HL-60 (cell line): Measurements from ENCODE around the gene GARRE1.

Experiments
- DNase-seq, 2 experiments: peaks; one replicate each; pipeline ENCODE4 v3.0.0-alpha.2; 2010 to 2020; ENCODE audit warnings: low read depth in 1 of 2, low spot score in 1 of 2
- H3K27ac ChIP-seq: fragments of 250-450 bp; sonication (Bioruptor Pico); replicated peaks from 2 replicates; pipeline ENCODE4 v1.5.1; 2020; ENCODE audit warnings: mild to moderate bottlenecking, moderate library complexity
- H3K27me3 ChIP-seq: fragments of 250-450 bp; sonication (Bioruptor Pico); 2 replicates; pipeline ENCODE4 v1.5.1; 2021; ENCODE audit warnings: mild to moderate bottlenecking, moderate library complexity; ENCODE audit not compliant: insufficient read depth, poor library complexity, severe bottlenecking
- H3K4me3 ChIP-seq: replicated peaks from 2 replicates; pipeline ENCODE4 v1.5.1; 2011; ENCODE audit warnings: mild to moderate bottlenecking, control low read depth, low read length; ENCODE audit not compliant: insufficient read depth
- CTCF ChIP-seq: IDR thresholded peaks from one replicate; pipeline ENCODE4 v1.5.1; 2011; ENCODE audit warnings: low read length, control low read depth, inconsistent platforms; ENCODE audit not compliant: insufficient read depth
- GABPA ChIP-seq: IDR thresholded peaks from 2 replicates; pipeline ENCODE4 v1.6.1; 2012; ENCODE audit warnings: low read depth
- POLR2AphosphoS5 ChIP-seq: IDR thresholded peaks from 2 replicates; pipeline ENCODE4 v1.6.1; 2012; ENCODE audit warnings: low read depth
- REST ChIP-seq: IDR thresholded peaks from 2 replicates; pipeline ENCODE4 v1.6.1; 2012; ENCODE audit warnings: low read depth; ENCODE audit not compliant: insufficient replicate concordance
- SPI1 ChIP-seq: IDR thresholded peaks from 2 replicates; pipeline ENCODE4 v1.6.1; 2012; ENCODE audit warnings: low read depth, mild to moderate bottlenecking, borderline replicate concordance

Gene GARRE1

GRCh38 chr19:34254698-34255432 is 511 bp downstream of the GARRE1 start:
- Histone ChIP-seq H3K4me3 (peak overlapping the region; percentile 82), H3K27me3 (no peaks in the 10 kb centered on the region), H3K27ac (no peak overlapping the region)
- DNase-seq, result peak; percentile 21 to 22
- TF ChIP-seq SPI1, result no peak
- no peak for TF ChIP-seq REST
- no peak for TF ChIP-seq CTCF
- no peak for TF ChIP-seq GABPA
- TF ChIP-seq POLR2AphosphoS5, result no peak

DNA sequence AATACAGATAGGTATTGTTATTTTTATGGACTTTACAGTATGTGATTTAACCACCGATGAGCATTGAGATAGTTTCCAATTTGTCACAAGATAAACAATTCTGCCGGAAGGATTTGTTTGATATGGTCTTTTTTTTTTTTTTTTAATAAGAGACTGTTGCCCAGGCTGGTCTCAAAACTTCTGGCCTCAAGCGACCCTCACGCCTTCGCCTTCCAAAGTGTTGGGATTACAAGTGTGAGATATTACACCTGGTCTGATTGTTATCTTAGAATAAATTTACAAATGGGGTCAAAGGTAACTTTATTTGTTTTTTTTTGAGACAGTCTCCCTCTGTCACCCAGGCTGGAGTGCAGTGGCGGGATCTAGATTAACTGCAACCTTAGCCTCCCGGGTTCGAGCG is 1.2 kb downstream of the GARRE1 start:
- H3K27ac ChIP-seq, result no peak overlapping the region
- TF ChIP-seq SPI1 (no peak), CTCF (no peak), REST (no peak), GABPA (no peak), POLR2AphosphoS5 (no peak)
- no peaks in the 10 kb centered on the region for H3K27me3 ChIP-seq
- H3K4me3 ChIP-seq, result no peak overlapping the region
- no peak for DNase-seq

GRCh38 chr19:34256835-34257558 is 2.6 kb downstream of the GARRE1 start:
- no peak for DNase-seq
- H3K4me3 ChIP-seq, result no peak overlapping the region
- TF ChIP-seq GABPA (no peak), POLR2AphosphoS5 (no peak), REST (no peak), CTCF (no peak), SPI1 (no peak)
- no peak overlapping the region for H3K27ac ChIP-seq
- H3K27me3 ChIP-seq, result no peaks in the 10 kb centered on the region
